ENCODE measurements around the gene FAM107A.
"Not testable (repeated sequence)": the region's sequence is repeated elsewhere in the genome, so short reads cannot be mapped to it uniquely, and the experiment has no call there.

FAM107A gene

DNA sequence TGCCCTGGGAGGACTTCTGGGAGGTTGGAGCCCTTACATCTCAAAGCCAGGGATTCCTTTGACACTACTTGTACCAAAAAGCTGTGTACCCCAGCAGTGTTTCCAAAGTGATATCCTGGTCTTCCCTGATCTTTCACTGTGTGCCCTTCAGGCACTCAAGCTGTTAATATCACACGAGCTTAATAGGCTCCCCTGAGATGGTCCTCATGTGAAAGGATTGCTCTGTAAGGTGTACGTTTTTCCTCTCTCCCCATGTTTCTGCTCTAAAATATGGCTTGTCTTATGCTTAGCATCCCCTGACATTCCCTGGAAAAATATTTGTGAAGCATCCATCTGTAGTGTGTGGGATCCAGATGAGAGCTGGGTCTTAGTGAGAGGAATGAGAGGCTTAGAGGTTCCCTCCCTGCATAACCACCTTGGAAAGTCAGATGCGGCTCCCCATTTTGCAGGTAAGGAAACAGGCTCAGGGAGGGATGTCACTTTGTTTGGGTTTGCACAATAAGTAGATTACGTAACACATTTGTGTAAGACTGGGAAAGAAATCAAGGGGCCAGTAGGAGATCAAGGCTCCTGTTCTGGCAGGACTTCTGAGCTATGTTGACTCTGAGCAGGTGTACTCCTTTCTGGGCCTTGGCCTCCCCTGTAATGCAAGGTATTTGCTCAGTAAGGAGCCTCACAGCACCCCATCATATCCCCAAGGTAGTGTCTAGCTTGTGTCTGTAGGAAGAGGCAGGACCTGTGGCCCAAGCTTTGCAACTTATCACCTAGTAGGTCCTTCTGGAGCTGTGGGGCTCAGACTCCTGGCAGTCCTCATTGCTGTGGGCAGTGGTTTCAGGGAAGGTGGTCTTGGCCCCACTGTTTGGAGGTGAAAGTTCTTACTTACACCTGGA lies 39.5 kb downstream of the FAM107A start:
- DNase-seq (ENCODE audit: extremely low read depth in 1 of 2, low read depth in 1 of 2) = no peak

DNA sequence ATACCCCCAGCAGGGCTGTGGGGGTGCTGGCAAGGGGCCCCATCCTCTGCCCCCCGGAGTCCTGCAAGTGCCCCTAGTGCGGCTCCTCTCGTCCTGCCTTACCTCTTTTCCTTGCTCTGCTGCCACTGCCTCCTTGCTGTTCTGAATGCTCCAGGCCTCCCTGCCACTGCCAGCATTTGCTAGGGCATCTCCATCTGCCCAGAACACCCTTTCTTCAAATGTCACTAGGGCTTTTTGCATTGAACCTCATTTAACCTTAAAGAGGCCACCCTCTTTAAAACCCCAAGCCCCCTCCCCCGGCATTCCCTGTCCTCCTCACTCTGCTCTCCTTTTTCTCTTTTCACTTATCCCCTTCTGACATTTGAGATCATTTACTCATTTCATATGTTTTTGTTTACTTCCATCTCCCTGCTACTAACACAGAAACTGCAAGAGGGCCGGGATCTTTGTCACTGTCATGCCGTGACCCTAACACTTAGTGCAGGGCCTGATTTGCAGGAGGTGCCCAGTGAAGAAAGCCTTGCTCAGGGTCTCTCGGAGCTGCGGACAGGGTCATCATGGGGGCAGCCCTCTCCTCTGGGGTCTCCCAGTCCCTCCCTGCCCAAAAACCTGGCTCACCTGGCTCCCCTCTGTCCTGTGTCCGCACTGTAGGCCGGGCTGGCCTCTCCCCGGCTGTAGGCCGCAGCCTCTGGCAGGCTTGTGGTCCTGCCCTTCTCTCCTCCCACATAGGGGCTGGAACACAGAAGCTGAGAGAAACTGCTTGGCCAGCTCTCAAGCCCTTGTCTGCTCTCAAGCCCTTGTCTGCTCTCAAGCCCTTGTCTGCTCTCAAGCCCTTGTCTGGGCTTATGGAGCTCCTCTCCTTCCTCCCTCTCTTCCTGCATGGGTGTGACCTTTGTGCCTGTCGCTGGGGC lies 40.4 kb downstream of the FAM107A start, which contains the start of gene ACOX2:
TSS of gene ACOX2 (minus strand) at position 690 of the 911 bp plus-strand sequence. CDS start 2,084 bp downstream, outside the sequence.
- no peak for DNase-seq (ENCODE audit: extremely low read depth in 1 of 2, low read depth in 1 of 2)

DNA sequence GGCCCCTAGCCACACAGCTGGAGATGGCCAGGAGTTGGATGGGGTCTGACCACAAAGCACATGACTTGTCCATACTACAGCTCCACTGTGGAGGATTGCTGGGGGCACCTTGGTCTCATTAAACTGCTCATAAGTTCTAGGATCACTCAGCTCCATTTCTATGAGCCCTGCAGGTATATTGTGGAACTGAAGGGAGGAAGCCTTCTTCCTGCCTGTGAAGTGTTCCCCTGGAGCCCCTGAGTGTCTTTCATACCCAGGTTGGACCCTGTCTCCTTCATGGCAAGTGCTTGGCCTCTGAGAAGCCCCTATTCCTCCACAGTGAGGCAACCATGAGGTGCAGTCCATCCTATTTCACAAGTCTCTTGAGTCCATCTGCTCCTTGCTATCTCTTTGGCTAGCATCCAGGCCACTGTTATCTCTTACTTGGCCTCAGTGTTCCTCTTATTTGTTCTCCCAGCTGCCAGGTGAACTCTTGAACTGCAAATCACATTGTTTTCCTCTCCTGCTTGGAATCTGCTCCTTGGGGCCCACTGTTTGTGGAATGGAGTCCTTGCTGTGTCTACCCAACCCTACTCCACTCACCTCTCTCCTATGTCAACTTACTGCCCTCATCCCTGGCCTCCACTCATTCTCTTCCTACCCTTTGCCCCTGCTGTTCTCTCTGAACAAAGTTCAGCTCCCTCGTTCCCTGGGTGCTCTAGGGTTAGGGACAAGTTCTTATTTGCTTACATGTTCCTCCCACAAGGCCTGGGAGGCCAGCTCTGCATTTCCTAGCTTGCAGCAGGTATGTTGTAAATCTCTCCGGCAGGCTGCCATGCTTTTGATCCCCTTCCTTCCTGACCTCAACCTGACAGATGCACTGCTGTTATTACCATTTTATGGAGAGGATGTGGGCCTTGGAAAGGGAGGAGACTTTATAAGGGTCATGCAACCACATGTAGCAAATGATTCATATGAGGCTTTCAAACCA lies 41.4 kb downstream of the FAM107A start:
- DNase-seq (ENCODE audit: extremely low read depth in 1 of 2, low read depth in 1 of 2) = no peak

DNA sequence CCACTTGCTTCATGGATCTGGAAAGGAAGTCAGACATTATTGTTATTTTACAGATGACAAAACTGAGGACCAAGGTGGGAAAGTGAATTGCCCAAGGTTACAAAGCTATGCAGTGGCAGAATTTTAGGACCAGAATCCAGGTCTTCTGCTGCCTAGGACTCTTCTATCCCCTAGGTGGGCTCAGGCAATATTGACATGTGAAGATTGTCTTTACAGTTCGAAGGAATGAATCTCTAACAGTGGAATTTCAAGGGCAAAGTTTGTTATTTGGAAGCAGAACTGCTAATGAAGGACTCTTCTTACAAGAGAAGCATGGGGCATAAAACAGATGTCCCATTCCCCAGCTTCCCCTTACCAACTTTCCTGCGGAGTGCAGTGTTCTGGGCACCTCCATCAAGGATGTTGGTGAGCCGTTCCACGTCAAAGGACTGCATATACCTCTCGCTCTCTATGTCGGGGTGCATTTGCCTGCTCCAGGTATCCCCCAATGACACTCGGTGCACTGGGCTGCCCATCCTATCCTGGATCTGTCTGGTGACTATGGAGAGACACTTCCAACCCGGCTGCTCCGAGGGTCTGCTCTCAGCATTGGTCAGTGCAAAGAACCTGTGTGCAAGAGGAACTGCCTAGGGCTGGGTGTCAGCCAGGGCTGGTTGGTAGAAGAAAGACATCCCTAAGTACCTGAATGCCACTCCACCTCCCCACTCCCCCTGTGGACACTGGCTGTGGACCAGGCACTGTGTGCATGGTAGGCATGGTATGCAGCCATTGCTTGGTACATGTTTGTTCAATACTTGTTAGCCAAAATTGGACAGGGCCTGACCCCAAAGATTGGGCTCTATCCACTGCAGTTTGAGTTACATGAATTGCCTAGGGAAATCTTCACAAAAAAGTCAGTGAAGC lies 42.3 kb downstream of the FAM107A start:
- no peak for DNase-seq (ENCODE audit: extremely low read depth in 1 of 2, low read depth in 1 of 2)

DNA sequence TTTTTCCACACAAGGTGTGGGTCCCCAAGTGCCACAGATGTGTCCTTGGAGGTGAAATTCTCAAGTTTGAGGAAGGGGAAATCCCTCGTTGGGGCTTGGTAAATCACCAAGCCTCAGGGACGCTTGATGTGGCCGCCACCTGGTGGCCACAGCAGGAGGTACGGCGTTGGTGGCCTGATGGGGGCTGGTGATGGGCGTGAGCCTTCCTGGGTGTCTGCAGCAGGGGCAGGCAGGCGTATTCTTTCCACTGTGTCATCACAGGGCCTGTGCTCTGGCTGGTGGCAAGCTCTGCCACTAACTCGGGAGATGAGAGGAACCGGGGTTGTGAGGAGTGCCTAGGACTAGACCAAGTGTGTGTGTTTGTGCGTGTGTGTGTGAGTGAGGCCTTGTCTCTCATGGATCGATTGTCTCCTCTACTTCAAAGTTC lies 44.4 kb downstream of the FAM107A start:
- DNase-seq (ENCODE audit: extremely low read depth in 1 of 2, low read depth in 1 of 2) = peak; percentile 32 to 61

DNA sequence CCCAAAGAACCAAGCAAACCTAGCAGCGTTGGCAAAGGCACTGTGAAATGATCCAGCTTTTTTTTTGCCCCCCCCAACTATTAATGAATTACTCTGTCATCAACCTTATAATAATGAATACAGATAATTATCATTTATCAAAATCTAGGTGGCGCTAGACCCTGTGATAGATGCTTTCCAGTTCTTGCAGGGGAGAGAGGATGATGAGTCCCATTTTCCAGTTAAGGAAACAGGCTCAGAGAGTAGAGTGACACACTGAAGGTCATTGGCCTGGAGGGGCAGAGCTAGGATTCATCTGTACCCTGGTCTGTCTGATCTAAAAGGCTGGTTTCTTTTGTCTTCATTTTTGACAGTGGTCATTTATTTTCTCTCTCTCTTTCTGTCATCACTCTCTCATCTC lies 45.2 kb downstream of the FAM107A start:
- no peak for DNase-seq (ENCODE audit: extremely low read depth in 1 of 2, low read depth in 1 of 2)

DNA sequence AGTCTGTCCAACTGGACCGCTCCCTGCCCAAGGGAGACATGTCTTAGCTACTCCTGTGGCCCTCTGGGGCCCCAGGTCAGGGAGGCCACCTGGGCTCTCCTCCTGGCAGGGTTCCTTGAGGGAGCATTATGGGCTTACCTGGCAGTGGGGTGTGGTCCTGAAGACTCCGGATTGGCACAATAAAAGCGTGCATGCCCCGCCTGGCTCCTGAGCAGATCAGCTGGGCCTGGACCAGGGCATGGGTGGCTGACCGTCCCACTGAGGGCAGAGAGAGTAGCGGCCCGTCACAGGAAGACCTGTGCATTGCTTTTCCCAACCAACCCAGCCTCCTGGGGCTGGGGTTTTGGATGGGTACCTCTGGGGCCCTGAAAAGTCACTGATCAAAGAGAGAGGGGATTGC lies 45.6 kb downstream of the FAM107A start:
- DNase-seq (ENCODE audit: extremely low read depth in 1 of 2, low read depth in 1 of 2) = no peak

DNA sequence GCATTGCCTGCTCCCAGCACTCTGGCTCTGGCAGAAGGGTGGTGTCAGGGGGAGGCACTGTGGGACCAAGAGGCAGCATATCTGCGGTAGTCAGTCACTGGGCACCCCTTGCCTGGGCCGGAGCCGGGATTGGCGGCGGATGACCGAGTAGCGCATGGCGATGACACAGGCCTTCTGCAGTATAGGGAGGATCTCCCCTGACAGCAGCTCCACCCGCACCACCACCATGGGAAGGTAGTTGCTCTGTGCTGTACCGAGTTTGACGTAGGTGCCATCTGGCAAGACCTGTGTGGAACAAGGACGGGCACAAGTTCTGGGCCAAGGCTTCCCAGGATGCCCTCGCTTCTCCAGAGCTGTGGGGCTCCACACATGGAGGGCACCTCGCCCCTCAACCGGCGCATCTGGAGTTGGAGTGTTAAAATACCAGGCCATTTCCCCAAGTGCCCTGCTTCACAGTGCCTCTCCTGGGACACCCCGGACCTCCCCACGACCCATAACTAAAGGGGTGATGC lies 46.8 kb downstream of the FAM107A start:
- DNase-seq (ENCODE audit: extremely low read depth in 1 of 2, low read depth in 1 of 2) = no peak

DNA sequence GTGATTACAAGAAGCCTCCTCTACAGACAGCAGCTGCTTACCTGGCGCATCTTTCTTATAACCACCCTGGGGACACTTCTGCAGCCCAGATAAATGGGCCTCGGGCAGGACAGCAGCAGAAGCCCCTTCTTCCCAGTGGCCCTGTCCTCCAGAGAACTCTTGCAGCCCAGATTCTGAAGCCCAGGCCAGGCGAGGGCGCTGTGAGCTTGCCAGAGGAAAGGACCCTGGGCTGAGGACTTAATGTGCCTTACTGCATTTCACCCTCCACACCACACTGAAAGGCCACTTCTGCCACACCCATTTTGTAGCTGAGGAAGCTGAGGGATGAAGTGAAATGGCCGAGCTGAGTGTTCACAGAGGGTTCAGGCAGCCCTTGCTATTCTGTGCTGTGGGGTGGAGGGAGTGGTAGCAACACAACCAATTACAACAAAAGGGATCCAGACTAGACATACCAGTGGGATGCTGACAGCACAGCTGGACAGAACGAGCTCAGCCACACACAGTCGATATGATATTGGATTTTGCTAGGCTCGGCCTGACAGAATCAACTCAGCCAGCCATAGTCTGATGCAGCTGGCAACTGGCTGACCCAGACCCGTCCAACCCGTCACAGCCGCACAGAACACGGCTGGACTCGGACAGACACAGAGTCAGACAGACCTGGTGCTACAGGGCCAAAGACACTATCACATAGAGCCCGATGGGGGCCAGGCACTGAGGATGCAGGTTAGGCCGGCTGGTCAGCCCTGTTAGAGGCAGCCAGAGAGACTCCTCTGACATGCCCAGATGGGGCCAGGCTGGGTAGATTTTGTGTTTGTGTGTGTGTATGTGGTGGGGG lies 47.5 kb downstream of the FAM107A start:
- no peak for DNase-seq (ENCODE audit: extremely low read depth in 1 of 2, low read depth in 1 of 2)

DNA sequence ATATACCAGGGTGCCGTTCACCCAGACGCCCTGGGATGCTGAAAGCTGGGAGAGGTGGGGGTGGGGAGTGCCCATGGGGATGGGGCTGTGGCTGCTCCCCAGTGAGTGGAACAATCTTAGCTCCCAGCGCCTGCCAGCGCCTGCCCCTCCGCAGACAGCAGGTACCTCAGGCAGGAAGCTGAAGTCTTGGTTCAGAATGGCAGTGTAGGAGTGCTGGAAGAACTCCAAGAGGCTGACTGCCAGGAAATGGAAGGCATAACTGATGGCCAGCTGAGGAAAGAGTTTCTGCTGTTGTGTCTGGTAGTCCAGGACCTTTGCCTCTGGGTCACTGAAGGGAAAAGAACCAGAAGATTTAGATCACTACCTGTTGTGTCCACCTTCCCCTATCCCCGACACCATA lies 48.6 kb downstream of the FAM107A start:
- DNase-seq (ENCODE audit: extremely low read depth in 1 of 2, low read depth in 1 of 2) = no peak

DNA sequence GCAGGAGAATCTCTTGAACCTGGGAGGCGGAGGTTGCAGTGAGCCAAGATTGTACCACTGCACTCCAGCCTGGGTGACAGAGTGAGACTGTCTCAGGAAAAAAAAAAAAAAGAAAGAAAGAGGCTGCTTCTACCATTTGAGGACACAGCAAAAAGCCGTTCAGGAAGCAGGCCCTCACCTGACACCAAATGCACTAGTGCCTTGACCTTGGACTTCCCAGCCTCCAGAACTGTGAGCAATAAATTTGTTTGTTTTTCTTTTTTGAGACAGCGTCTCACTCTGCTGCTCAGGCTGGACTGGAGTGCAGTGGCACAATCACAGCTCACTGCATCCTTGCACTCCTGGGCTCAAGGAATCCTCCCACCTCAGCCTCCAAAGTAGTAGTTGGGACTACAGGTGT lies 49.8 kb downstream of the FAM107A start:
- DNase-seq (ENCODE audit: extremely low read depth in 1 of 2, low read depth in 1 of 2) = not testable (repeated sequence)

DNA sequence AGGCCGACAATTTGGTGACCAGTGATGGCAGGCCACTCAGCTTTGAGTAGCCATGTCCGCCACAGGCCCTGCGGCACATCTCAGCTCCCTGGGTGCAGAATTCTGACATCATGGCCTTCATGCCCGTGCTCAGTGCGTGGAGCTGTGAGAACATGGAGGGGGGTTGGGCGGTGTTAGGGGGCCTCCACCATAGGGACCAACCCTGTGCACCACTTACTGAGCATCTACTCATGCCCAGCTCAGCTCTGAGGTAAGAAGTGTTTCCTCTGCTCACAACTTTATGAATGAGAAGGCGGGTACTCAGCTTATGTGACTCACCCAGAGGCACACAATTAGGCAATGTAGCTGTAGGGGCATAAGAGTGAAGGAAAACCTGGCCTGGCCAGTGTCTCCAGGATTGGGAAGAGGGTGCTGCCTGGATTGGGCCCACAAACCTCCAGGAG lies 50.7 kb downstream of the FAM107A start:
- DNase-seq (ENCODE audit: extremely low read depth in 1 of 2, low read depth in 1 of 2) = no peak

DNA sequence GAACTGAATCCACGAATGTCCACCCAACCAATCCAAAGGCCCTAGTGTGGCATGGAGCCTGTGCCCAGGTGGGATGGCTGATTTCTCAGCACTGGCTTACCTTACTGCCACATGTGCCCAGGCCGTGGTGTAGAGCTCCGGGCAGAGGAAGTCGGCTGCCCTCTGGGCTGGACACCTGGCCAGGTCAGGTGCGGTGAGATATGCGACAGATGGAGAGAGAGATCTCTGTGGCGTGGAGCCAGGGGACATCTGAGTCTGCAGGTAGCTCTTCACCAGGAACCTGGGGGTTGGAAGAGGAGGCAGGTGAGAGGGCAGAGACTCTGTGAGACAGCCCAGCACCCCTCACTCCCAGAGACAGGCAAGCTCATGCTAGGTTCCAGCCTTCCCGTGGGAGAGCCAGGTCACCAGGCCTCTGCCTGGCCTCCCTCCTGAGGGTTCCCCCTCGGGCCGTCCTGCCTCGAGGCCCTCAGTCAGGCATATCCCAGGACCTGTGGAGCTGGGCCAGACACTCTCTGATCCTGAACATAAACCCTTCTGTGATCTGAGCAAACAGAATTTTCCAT lies 52.8 kb downstream of the FAM107A start:
- DNase-seq (ENCODE audit: extremely low read depth in 1 of 2, low read depth in 1 of 2) = no peak

DNA sequence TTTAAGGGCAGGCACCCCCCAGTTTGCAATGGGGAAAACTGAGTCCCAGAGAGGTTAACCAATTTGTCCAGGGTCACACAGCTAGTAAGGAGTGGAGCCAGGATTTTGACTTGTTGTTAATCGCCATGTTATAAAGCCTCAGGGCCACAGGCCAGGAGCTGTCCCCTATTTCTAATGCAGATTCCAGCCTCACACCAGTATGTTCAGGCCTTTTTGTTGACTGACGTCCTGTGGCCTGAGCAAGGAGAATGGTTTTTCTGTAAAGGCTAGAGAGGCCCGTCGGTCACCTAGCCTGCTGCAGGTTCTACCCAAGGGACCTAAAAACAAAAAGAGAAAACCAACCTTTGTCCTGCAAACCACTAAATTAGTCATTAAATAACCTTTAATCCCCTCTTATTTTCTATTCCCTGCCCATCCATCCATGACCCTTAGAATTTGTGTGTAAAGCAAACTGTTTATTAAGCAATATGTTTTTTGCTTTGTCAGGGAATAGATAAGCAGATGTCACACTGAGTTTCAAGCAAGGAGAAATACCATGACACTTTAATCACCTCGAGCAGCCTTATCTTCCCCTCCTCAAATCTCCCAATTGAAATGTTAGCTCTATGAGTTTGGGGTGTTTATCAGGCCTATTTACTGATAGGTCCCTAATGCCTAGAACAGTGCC lies 54.3 kb downstream of the FAM107A start:
- no peak for DNase-seq (ENCODE audit: extremely low read depth in 1 of 2, low read depth in 1 of 2)

DNA sequence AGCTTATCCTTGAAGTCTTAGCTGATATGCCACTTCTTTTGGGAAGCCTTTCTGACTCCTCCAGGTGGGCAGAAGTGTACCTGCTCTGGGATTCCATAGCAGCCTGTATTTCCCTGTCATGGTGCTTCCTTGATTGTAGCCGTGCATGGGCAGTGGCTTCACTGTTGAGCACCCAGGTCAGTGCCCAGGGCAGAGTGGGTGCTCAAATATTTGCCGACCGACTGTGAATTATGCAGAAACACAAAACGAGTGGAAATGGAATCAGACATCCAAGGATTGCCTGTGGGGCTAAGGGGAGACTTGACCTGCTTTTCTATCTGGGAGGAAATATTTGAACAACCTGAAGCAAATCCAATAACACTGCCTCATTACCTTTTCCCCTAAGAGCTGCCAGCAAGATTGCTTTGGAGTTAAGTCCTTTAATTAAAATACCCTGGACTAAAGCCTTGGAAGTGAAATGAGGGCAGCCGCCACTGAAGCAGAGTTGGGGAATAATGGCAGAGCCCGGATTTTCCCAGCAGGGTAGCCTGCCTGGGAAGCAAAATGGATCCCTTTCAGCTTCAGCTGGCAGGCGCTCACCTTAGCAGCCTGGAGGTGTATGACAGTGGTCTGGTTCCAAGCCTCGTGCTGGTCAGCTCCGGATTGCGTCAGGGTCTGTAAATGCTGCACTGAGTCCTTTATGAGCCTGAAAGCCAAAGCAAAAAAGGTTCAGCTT lies 55.1 kb downstream of the FAM107A start:
- DNase-seq (ENCODE audit: extremely low read depth in 1 of 2, low read depth in 1 of 2) = no peak

DNA sequence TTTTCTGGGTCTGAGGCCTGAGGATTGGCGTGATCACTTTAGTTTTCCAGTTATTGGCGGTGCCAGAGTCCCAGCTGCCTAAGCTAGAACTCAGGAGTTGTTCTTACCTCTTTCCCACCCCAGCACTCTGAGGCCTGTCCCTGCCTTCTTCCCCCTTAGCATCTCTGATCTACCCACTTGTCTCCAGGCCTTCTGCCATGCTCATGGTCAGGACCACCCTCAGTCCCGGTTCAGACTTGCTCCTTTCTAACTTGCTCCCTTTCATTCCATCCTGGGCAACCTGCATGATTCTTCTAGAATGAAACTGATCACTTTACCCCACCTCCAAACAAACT lies 55.9 kb downstream of the FAM107A start:
- no peak for DNase-seq (ENCODE audit: extremely low read depth in 1 of 2, low read depth in 1 of 2)
